SK-N-SH (cell line): ENCODE data around the gene RBP5. TPM values are rescaled to one million over a fixed set of nuclear protein-coding genes. Genes with fewer than 3 reads are reported as not detected.

ENCODE experiments used
- CTCF ChIA-PET: fragments of 300-600, 350-600 bp; formaldehyde crosslinking; extraction: SDS; loops from one replicate; lab custom pipeline; 2021; lab: Yijun Ruan, JAX
- POLR2A ChIA-PET: fragments of 350-600 bp; sonication (Branson Sonifier 250); formaldehyde crosslinking; extraction: SDS; loops from one replicate; lab custom pipeline; 2020; ENCODE audit warnings: antibody characterized with exemption, inconsistent platforms; lab: Yijun Ruan, JAX
- DNase-seq: peaks from one replicate; pipeline ENCODE4 v3.0.0; 2012
- H2AFZ ChIP-seq: fragments of 200-600 bp; sonication (generic); 2 replicates; pipeline ENCODE4 v1.8.1; 2016; ENCODE audit warnings: antibody characterized with exemption, mild to moderate bottlenecking, low read depth
- H3F3A ChIP-seq: fragments of 200-600 bp; sonication (generic); replicated peaks from 2 replicates; pipeline ENCODE3; 2016; ENCODE audit warnings: antibody characterized with exemption, mild to moderate bottlenecking; ENCODE audit not compliant: insufficient read depth
- H3K27ac ChIP-seq, 2 experiments: fragments of 200-500 bp in 1 of 2; fragments of 200-600 bp in 1 of 2; sonication (Bioruptor generic) in 1 of 2; sonication (generic), shearing (Covaris generic) in 1 of 2; 2 replicates each; pipeline versions ENCODE4 v1.5.1 to v1.6.1; 2014 to 2016; ENCODE audit warnings: low read depth in 2 of 2, inconsistent platforms in 1 of 2, low read length in 1 of 2, mild to moderate bottlenecking in 1 of 2, mixed read lengths in 1 of 2
- H3K27me3 ChIP-seq: fragments of 200-600 bp; sonication (generic), shearing (Covaris generic); 2 replicates; pipeline ENCODE4 v1.6.1; 2016; ENCODE audit warnings: mixed run types; ENCODE audit not compliant: insufficient read depth
- H3K36me3 ChIP-seq, 2 experiments: fragments of 200-500 bp in 1 of 2; fragments of 200-600 bp in 1 of 2; sonication (Bioruptor generic) in 1 of 2; sonication (generic) in 1 of 2; replicated peaks in 1 of 2; 2 replicates each; pipeline versions ENCODE3 to v1.5.1; 2014 to 2016; ENCODE audit warnings: low read length in 1 of 2, mild to moderate bottlenecking in 1 of 2; ENCODE audit not compliant: insufficient read depth in 2 of 2, control insufficient read depth in 1 of 2
- H3K4me1 ChIP-seq, 2 experiments: fragments of 200-500 bp in 1 of 2; fragments of 200-600 bp in 1 of 2; sonication (Bioruptor generic) in 1 of 2; sonication (generic), shearing (Covaris generic) in 1 of 2; 2 replicates each; pipeline versions ENCODE4 v1.5.1 to v1.6.1; 2014 to 2016; ENCODE audit warnings: low read depth in 1 of 2, low read length in 1 of 2, mixed run types in 1 of 2; ENCODE audit not compliant: insufficient read depth in 2 of 2, control insufficient read depth in 1 of 2
- H3K4me2 ChIP-seq: fragments of 200-600 bp; sonication (generic), shearing (Covaris generic); 2 replicates; pipeline ENCODE4 v1.6.1; 2017; ENCODE audit warnings: mixed run types
- H3K4me3 ChIP-seq, 2 experiments: fragments of 200-500 bp in 1 of 2; fragments of 200-600 bp in 1 of 2; sonication (Bioruptor generic) in 1 of 2; sonication (generic), shearing (Covaris generic) in 1 of 2; 2 replicates each; pipeline versions ENCODE4 v1.5.1 to v1.8.1; 2014 to 2016; ENCODE audit warnings: low read depth in 2 of 2, inconsistent platforms in 1 of 2, low read length in 1 of 2, mild to moderate bottlenecking in 1 of 2, mixed read lengths in 1 of 2, moderate library complexity in 1 of 2
- H3K79me2 ChIP-seq: fragments of 200-600 bp; sonication (generic); 2 replicates; pipeline ENCODE4 v1.8.1; 2017; ENCODE audit warnings: mild to moderate bottlenecking; ENCODE audit not compliant: insufficient read depth
- H3K9ac ChIP-seq: fragments of 200-600 bp; sonication (generic); 2 replicates; pipeline ENCODE4 v1.6.1; 2017; ENCODE audit warnings: mixed run types
- H3K9me2 ChIP-seq: fragments of 200-600 bp; sonication (generic); 2 replicates; pipeline ENCODE4 v1.6.1; 2017; ENCODE audit warnings: mixed run types
- H3K9me3 ChIP-seq: fragments of 200-600 bp; sonication (generic); 2 replicates; pipeline ENCODE4 v1.6.1; 2017; ENCODE audit warnings: mixed run types, mild to moderate bottlenecking, moderate library complexity
- H4K20me1 ChIP-seq: fragments of 200-600 bp; sonication (generic); 2 replicates; pipeline ENCODE4 v1.6.1; 2017; ENCODE audit warnings: mild to moderate bottlenecking, mixed run types; ENCODE audit not compliant: insufficient read depth
- CTCF ChIP-seq: fragments of 200-600 bp; sonication (generic); IDR thresholded peaks from 2 replicates; pipeline ENCODE4 v1.6.1; 2017; ENCODE audit warnings: antibody characterized with exemption, mild to moderate bottlenecking, moderate library complexity
- ELF1 ChIP-seq: IDR thresholded peaks from 2 replicates; pipeline ENCODE4 v1.4.0; 2012
- FOXM1 ChIP-seq: IDR thresholded peaks from 2 replicates; pipeline ENCODE4 v1.4.0; 2012; ENCODE audit warnings: low read depth, mild to moderate bottlenecking
- NRF1 ChIP-seq: IDR thresholded peaks from 2 replicates; pipeline ENCODE4 v1.6.1; 2012; ENCODE audit warnings: low read depth, mild to moderate bottlenecking, low read length
- PBX3 ChIP-seq: IDR thresholded peaks from 2 replicates; pipeline ENCODE4; 2012
- RFX5 ChIP-seq: IDR thresholded peaks from 2 replicates; pipeline ENCODE4 v1.6.1; 2012; ENCODE audit warnings: mild to moderate bottlenecking, improper control_type of control experiment, low read length
- SIN3A ChIP-seq: IDR thresholded peaks from 2 replicates; pipeline ENCODE4 v1.6.1; 2012; ENCODE audit warnings: low read depth, mild to moderate bottlenecking, low read length, moderate library complexity, borderline replicate concordance
- SMC3 ChIP-seq: IDR thresholded peaks from 2 replicates; pipeline ENCODE4 v1.6.1; 2012; ENCODE audit warnings: low read depth, low read length, improper control_type of control experiment
- TAF1 ChIP-seq: IDR thresholded peaks from 2 replicates; pipeline ENCODE4 v1.6.1; 2012; ENCODE audit warnings: low read depth, mild to moderate bottlenecking, low read length, moderate library complexity, borderline replicate concordance
- USF1 ChIP-seq: IDR thresholded peaks from 2 replicates; pipeline ENCODE4 v1.4.0; 2012; ENCODE audit warnings: low read depth, borderline replicate concordance
- USF2 ChIP-seq: fragments of 150-350 bp; IDR thresholded peaks from 2 replicates; pipeline ENCODE4 v1.6.1; 2017; ENCODE audit warnings: antibody characterized with exemption, low read length, low read depth, borderline replicate concordance
- ZBTB33 ChIP-seq: IDR thresholded peaks from 2 replicates; pipeline ENCODE4 v1.4.0; 2012; ENCODE audit warnings: low read depth, borderline replicate concordance
- WGBS: methylation state at CpG from one replicate; pipeline ENCODE4 v1.1.6; 2017; ENCODE audit warnings: low lambda C conversion rate; 5-methylcytosine and 5-hydroxymethylcytosine counted together
- polyA plus RNA-seq, 3 experiments: library from polyadenylated mRNA; depleted of rRNA; stranded (reverse); fragments of >200 nt; gene quantifications; 2 replicates each; pipeline ENCODE4 v1.2.3, GENCODE V29; 2012

RBP5 gene
- polyA plus RNA-seq, 1 of the 3 experiments (the other 2 are of a cell fraction) = 0.12 TPM

GRCh38 chr12:7099290-7099996 lies 29.2 kb downstream of the RBP5 start (continued):
- TF ChIP-seq ZBTB33 (no peak), TAF1 (no peak), PBX3 (no peak), SMC3 (no peak), RFX5 (no peak)

GRCh38 chr12:7096979-7097378 lies 31.7 kb downstream of the RBP5 start:
- DNase-seq = no peak
- TF ChIP-seq FOXM1 (no peak), SIN3A (no peak), USF2 (no peak), CTCF (no peak), USF1 (no peak), PBX3 (no peak), NRF1 (no peak), ELF1 (no peak)
- 90% methylated on average over 12 of the region's 19 CpGs for WGBS

More at GRCh38 chr12:7096979-7097378, 31.7 kb downstream of the RBP5 start:
- Histone ChIP-seq H3K79me2 (no peaks in the 10 kb centered on the region), H3K4me1 (peaks cover 0 to 4% of the 10 kb centered on the region in 2 experiments; a peak in 1 of 4 replicates), H2AFZ (no peak overlapping the region), H3K27me3 (no peaks in the 10 kb centered on the region), H3K4me2 (no peak overlapping the region), H3K9ac (no peak overlapping the region), H3F3A (peaks cover 6% of the 10 kb centered on the region), H3K4me3 (no peak overlapping the region), H3K9me2 (no peaks in the 10 kb centered on the region), H4K20me1 (no peaks in the 10 kb centered on the region), H3K36me3 (no peaks in the 10 kb centered on the region), H3K9me3 (no peaks in the 10 kb centered on the region), H3K27ac (no peak overlapping the region)
- ChIA-PET CTCF (interaction anchor here (1.3 to 2.2 kb wide), 2 partner anchors 11 to 13 kb away, joined by 3 to 9 read pairs; no protein-coding TSS in a partner anchor), POLR2A (interaction anchor here (0.7 to 1.0 kb wide), 2 partner anchors 152 to 171 kb away, joined by 3 read pairs; no protein-coding TSS in a partner anchor)
